Hepatocyte (in vitro differentiated cells): ENCODE data around the gene MYZAP. TPM values are rescaled to one million over a fixed set of nuclear protein-coding genes. Genes with fewer than 3 reads are reported as not detected.

Experiments
- DNase-seq: peaks from one replicate; pipeline ENCODE4 v3.0.0-alpha.2; 2016; ENCODE audit warnings: low spot score
- H2AFZ ChIP-seq: fragments of 200-600 bp; sonication (generic); 2 replicates; pipeline ENCODE4 v1.6.0; 2016; ENCODE audit warnings: antibody characterized with exemption, mild to moderate bottlenecking
- H3K27ac ChIP-seq: fragments of 200-600 bp; sonication (generic); 2 replicates; pipeline ENCODE4 v1.5.1; 2016; ENCODE audit warnings: mild to moderate bottlenecking
- H3K27me3 ChIP-seq: fragments of 200-600 bp; sonication (generic); 2 replicates; pipeline ENCODE4 v1.6.1; 2016
- H3K36me3 ChIP-seq: fragments of 200-600 bp; sonication (generic); replicated peaks from 2 replicates; pipeline ENCODE4 v1.5.1; 2016; ENCODE audit warnings: low read depth; ENCODE audit not compliant: insufficient read depth
- H3K4me1 ChIP-seq: fragments of 200-600 bp; sonication (generic); 2 replicates; pipeline ENCODE4 v1.5.1; 2016; ENCODE audit warnings: mild to moderate bottlenecking, moderate library complexity; ENCODE audit not compliant: insufficient read depth
- H3K4me2 ChIP-seq: fragments of 200-600 bp; sonication (generic); 2 replicates; pipeline ENCODE4 v1.6.0; 2016
- H3K4me3 ChIP-seq: fragments of 200-600 bp; sonication (generic); 2 replicates; pipeline ENCODE4 v1.5.1; 2016; ENCODE audit warnings: mild to moderate bottlenecking
- H3K79me2 ChIP-seq: fragments of 200-600 bp; sonication (generic); 2 replicates; pipeline ENCODE4 v1.6.0; 2017; ENCODE audit warnings: mild to moderate bottlenecking
- H3K9me2 ChIP-seq: fragments of 200-600 bp; sonication (generic); replicated peaks from 2 replicates; pipeline ENCODE4 v1.6.0; 2017; ENCODE audit warnings: mild to moderate bottlenecking; ENCODE audit not compliant: insufficient read depth
- H3K9me3 ChIP-seq: fragments of 200-600 bp; sonication (generic); 2 replicates; pipeline ENCODE4 v1.5.1; 2016; ENCODE audit warnings: low read depth, mild to moderate bottlenecking
- H4K20me1 ChIP-seq: fragments of 200-600 bp; sonication (generic); 2 replicates; pipeline ENCODE4 v1.6.0; 2016; ENCODE audit warnings: mild to moderate bottlenecking; ENCODE audit not compliant: insufficient read depth, poor library complexity, severe bottlenecking
- EZH2 ChIP-seq: fragments of 200-600 bp; sonication (generic); IDR thresholded peaks from 2 replicates; pipeline ENCODE4 v1.6.1; 2016; ENCODE audit warnings: antibody characterized with exemption, mild to moderate bottlenecking, borderline replicate concordance
- EZH2phosphoT487 ChIP-seq: fragments of 200-600 bp; sonication (generic); IDR thresholded peaks from one replicate; pipeline ENCODE4 v1.6.1; 2018; ENCODE audit warnings: antibody characterized with exemption, mild to moderate bottlenecking, low read depth, moderate library complexity; ENCODE audit not compliant: unreplicated experiment, severe bottlenecking
- WGBS: methylation state at CpG from one replicate; pipeline ENCODE4 v1.1.6; 2016; ENCODE audit warnings: low lambda C conversion rate; ENCODE audit errors: missing lambda C conversion rate; 5-methylcytosine and 5-hydroxymethylcytosine counted together
- polyA plus RNA-seq: library from polyadenylated mRNA; unstranded; fragments of >200 nt; fragmentation: Nextera tagmentation; extraction: Ambion mirVana; gene quantifications from 2 replicates; pipeline ENCODE4 v1.2.1, GENCODE V29; 2016
- total RNA-seq: library from RNA; depleted of rRNA; stranded (reverse); fragments of >200 nt; gene quantifications from 2 replicates; pipeline ENCODE4 v1.2.3, GENCODE V29; 2014
- TF ChIP-seq, protein P1 (sequence below): fragments of 200-600 bp; sonication (generic); IDR thresholded peaks from 2 replicates; pipeline ENCODE4 v1.5.1; 2016; ENCODE audit warnings: antibody characterized with exemption, mild to moderate bottlenecking; ENCODE audit not compliant: poor library complexity

Gene MYZAP
- total and polyA plus RNA-seq, 2 experiments from 2014 or later = 12.0 to 15.5 TPM

DNA sequence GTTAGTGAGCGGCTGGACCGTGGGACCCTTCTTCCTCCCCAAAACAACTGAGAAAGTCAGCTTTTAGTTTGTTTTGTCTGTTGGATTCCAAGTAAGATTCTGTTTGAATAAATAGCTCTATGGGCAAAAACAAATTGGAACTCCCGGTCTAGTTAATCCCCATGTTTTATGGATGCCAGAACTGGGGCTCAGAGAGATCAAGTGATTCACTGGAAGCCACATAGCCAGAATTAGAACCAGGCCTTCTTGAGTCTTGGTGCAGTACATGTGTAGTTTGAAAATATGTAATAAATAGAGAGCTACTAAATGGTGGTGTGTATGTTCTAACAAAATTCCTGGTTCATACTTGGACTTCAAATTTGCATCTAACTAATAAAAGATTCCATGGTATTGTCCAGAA is 85.5 kb downstream of the MYZAP start:
- no peaks in the 10 kb centered on the region for H3K27me3 ChIP-seq
- no peak for TF ChIP-seq EZH2phosphoT487
- H3K79me2 ChIP-seq = no peaks in the 10 kb centered on the region
- no peaks in the 10 kb centered on the region for H4K20me1 ChIP-seq
- H3K4me2 ChIP-seq = no peak overlapping the region
- H3K9me3 ChIP-seq = no peaks in the 10 kb centered on the region
- H2AFZ ChIP-seq = no peak overlapping the region
- H3K36me3 ChIP-seq = no peaks in the 10 kb centered on the region
- 64% methylated on average over 3 of the region's 3 CpGs for WGBS
- H3K4me1 ChIP-seq = peaks cover 11% of the 10 kb centered on the region
- DNase-seq = no peak
- H3K4me3 ChIP-seq = no peak overlapping the region
- no peaks in the 10 kb centered on the region for H3K9me2 ChIP-seq
- no peak overlapping the region for H3K27ac ChIP-seq

DNA sequence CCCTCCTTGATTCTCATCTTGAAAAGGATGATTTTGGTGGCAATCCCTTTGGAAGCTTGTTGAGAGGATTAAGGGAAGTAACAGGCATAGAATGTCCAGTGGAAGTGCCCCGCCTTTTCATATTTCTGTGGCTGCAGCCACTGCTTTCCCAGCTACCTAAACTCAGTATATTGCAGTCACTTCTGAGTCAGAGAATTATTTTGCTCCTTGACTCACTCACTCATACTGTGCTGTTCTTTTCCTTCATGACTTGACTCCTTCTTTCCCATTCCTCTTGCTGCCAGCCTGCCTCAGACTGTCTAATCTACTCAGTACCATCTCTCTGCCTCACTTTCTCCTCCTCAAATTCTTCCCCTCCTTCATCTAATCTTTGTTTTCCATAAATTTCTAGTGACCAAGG is 88.3 kb downstream of the MYZAP start:
- WGBS = 92% methylated on average over 1 of the region's 1 CpG
- Histone ChIP-seq H2AFZ (no peak overlapping the region), H3K4me2 (no peak overlapping the region)

DNA sequence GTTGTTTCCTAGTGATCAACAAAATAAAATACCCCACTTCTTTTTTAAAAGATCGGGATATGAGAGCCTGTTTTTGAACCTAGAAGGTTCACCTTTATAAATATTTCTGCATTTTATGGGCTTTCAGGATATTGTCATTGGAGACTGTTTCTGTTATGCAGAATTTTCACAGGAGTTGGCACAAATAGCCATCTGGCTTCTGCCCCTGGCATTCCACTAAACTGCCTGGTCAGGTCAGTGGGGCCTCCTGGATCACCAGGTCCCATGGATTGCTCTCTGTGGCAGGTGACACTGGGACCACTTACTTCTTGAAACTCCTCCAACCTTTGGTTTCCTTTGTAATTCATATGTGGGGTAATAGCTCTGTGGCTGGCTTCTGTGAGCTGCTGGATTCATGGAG is 89.3 kb downstream of the MYZAP start:
- no peak overlapping the region for H3K4me3 ChIP-seq
- no peaks in the 10 kb centered on the region for H3K36me3 ChIP-seq
- H3K27ac ChIP-seq = no peak overlapping the region
- H3K4me1 ChIP-seq = peaks cover 3% of the 10 kb centered on the region
- 97% methylated on average over 1 of the region's 1 CpG for WGBS
- H3K79me2 ChIP-seq = no peaks in the 10 kb centered on the region
- no peaks in the 10 kb centered on the region for H3K9me3 ChIP-seq
- no peak for DNase-seq
- no peaks in the 10 kb centered on the region for H4K20me1 ChIP-seq
- H3K9me2 ChIP-seq = no peaks in the 10 kb centered on the region
- no peaks in the 10 kb centered on the region for H3K27me3 ChIP-seq
- TF ChIP-seq, protein P1, sequence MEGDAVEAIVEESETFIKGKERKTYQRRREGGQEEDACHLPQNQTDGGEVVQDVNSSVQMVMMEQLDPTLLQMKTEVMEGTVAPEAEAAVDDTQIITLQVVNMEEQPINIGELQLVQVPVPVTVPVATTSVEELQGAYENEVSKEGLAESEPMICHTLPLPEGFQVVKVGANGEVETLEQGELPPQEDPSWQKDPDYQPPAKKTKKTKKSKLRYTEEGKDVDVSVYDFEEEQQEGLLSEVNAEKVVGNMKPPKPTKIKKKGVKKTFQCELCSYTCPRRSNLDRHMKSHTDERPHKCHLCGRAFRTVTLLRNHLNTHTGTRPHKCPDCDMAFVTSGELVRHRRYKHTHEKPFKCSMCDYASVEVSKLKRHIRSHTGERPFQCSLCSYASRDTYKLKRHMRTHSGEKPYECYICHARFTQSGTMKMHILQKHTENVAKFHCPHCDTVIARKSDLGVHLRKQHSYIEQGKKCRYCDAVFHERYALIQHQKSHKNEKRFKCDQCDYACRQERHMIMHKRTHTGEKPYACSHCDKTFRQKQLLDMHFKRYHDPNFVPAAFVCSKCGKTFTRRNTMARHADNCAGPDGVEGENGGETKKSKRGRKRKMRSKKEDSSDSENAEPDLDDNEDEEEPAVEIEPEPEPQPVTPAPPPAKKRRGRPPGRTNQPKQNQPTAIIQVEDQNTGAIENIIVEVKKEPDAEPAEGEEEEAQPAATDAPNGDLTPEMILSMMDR = no peak
- TF ChIP-seq EZH2phosphoT487 = no peak
- no peak for TF ChIP-seq EZH2
- no peak overlapping the region for H3K4me2 ChIP-seq
- H2AFZ ChIP-seq = no peak overlapping the region

More for the DNA sequence above, 88.3 kb downstream of the MYZAP start:
- no peaks in the 10 kb centered on the region for H3K36me3 ChIP-seq
- no peaks in the 10 kb centered on the region for H3K79me2 ChIP-seq
- H3K9me2 ChIP-seq = no peaks in the 10 kb centered on the region
- TF ChIP-seq, protein P1 = no peak
- TF ChIP-seq EZH2 (no peak), EZH2phosphoT487 (no peak)
- peak; percentile 18 for DNase-seq
- no peaks in the 10 kb centered on the region for H3K9me3 ChIP-seq
- no peak overlapping the region for H3K4me3 ChIP-seq
- H4K20me1 ChIP-seq = no peaks in the 10 kb centered on the region
- no peak overlapping the region for H3K27ac ChIP-seq
- H3K27me3 ChIP-seq = no peaks in the 10 kb centered on the region
- H3K4me1 ChIP-seq = peaks cover 10% of the 10 kb centered on the region

DNA sequence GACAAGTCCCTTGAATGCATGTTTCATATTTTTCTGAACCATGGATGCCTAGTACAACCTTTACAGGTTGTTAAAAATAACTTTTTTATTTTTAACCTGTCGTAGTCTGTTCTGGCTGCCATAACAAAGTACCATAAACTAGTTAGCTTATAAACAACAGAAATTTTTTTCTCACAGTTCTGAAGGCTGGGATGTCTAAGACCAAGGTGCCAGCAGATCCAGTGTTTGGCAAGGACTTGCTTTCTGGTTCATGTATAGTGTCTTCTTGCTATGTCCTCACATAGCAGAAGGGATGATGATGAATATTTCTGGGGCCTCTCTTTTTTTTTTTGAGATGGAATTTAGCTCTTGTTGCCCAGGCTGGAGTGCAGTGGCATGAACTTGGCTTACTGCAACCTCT is 91.8 kb downstream of the MYZAP start:
- H3K9me2 ChIP-seq = no peaks in the 10 kb centered on the region
- WGBS = 89% methylated on average over 1 of the region's 1 CpG
- no peaks in the 10 kb centered on the region for H3K9me3 ChIP-seq
- TF ChIP-seq EZH2phosphoT487 (no peak), EZH2 (no peak)
- TF ChIP-seq, protein P1 = no peak
- no peak overlapping the region for H2AFZ ChIP-seq
- DNase-seq = no peak
- H3K79me2 ChIP-seq = no peaks in the 10 kb centered on the region
- H3K4me3 ChIP-seq = no peak overlapping the region
- no peaks in the 10 kb centered on the region for H3K36me3 ChIP-seq
- H4K20me1 ChIP-seq = no peaks in the 10 kb centered on the region
- no peaks in the 10 kb centered on the region for H3K27me3 ChIP-seq
- no peaks in the 10 kb centered on the region for H3K4me1 ChIP-seq
- H3K4me2 ChIP-seq = no peak overlapping the region
- no peak overlapping the region for H3K27ac ChIP-seq
